GM18909 (cell line): ENCODE results near the gene KDR.

Experiments
- ATAC-seq: cut with Tn5 transposase; IDR thresholded peaks from one replicate; pipeline ENCODE4 v1.9.1; 2021; ENCODE audit warnings: mild to moderate bottlenecking; ENCODE audit not compliant: unreplicated experiment, poor library complexity

The KDR gene

DNA sequence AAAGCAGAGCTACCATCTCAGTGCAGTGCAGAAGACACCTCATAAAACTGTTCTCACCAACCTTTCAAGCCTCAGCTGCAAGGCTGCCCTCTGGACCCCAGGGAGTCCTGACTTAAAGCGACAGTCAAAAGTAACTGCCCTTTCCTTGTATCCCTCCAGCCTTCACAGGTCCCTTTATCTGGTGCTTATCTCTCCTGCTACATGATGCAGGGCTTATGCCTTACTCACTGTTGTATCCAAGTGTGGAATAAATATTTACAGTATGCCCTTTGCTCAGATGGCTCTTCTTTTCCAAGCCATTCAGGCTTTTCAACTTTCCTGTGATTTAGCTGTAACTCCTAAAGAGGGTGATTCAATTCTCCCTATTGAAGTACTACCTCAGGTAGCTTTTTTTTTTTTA lies 92.6 kb downstream of the KDR start:
- no peak for ATAC-seq

DNA sequence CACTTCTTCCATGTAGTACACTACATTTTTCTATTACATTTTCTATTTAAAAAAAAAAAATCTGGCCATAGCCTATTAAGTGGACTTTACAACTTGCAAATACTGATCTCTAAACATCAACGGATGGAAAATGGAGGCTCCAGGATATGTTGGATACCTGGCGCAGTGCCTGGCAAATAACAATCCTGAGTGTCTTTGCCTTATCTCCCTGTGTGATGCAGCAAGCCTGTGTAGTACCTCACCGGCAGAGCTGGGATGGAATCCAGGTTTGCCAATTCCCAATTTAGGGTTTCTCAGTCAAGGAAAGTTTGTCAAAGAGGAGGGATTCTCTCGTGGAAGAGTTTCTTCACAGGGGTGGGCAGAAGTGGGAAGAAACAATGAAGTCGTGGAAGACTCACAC lies 93.2 kb downstream of the KDR start:
- ATAC-seq: no peak

- no peak for ATAC-seq
Measured at GRCh38 chr4:55031158-55031557, 94.2 kb downstream of the KDR start.

DNA sequence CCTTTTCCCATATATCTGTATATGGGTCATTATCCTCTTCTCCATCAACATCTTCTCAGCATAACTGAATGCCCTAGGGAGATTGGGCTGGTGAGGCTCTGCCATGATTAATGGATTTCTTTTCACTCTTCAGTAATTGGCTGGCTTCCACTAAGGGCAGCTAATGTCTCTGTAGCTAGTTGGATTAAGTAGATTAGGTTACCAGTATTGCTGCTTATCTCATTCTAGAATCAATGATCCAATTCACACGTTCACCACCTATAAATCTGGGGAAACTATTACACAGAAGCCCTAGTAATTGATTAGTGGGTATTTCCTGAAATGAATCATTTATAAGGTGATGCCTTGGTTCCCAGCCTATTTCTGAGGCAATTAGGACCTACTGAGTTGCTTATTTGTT lies 94.8 kb downstream of the KDR start:
- no peak for ATAC-seq

DNA sequence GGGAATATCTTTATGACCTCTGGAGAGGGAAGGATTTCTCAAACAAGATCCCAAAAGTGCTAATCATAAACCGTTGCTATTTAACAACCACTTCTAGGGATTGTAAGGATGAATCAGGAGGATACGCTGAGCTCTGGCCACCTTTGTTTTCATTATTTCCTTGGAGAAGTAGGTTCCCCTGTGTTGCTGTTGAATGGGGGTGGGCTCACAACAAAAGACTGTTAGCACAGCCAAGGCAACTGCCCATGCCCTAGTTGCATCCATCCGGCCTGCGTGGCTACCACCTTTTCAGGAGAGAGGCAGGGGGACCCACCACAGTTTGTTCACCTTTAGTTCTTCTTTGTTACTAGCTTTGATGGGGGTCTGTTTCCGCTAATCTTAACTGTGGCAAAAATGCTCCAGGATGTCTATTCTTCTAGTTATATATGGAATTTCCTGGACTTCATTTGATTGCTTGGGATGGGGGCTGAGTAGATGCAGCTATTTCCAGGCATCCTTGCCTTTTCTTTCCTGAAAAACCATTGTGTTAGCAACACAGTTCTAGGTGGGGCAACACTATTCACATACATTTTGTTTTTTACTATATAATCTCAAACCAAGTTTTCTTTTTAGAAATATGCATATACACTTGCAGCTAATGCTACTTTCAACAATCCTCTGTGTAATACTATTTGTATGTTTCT lies 95.4 kb downstream of the KDR start:
- ATAC-seq: no peak

- no peak for ATAC-seq
Measured at GRCh38 chr4:55029321-55029720, 96.1 kb downstream of the KDR start.
